Small intestine (tissue), 7 donors: ENCODE results near the gene SLC25A40. TPM values are rescaled to one million over a fixed set of nuclear protein-coding genes. Genes with fewer than 3 reads are reported as not detected.
A peak's percentile ranks its signal among the peaks of the same experiment; 100 is the strongest.
"Not testable (repeated sequence)": the region's sequence is repeated elsewhere in the genome, so short reads cannot be mapped to it uniquely, and the experiment has no call there.

ENCODE experiments used
- DNase-seq, 2 donors: peaks; one replicate each; pipeline versions ENCODE4 v3.0.0 to v3.0.0-alpha.2; 2013
- FAIRE-seq: peaks from 2 replicates; lab custom pipeline; 2012; peaks lifted over from hg19 to GRCh38; lab: Jason Lieb, UNC
- H3K27ac ChIP-seq, 3 donors: one replicate each; pipeline ENCODE4 v1.5.1; 2013; ENCODE audit warnings: low read length in 2 of 3, mild to moderate bottlenecking in 2 of 3, control low read depth in 1 of 3, inconsistent platforms in 1 of 3, low read depth in 1 of 3, moderate library complexity in 1 of 3
- H3K27me3 ChIP-seq, 3 donors: one replicate each; pipeline ENCODE4 v1.6.1; 2013; ENCODE audit warnings: low read length in 3 of 3, inconsistent platforms in 1 of 3; ENCODE audit not compliant: control insufficient read depth in 3 of 3, insufficient read depth in 3 of 3
- H3K36me3 ChIP-seq, 3 donors: one replicate each; pipeline ENCODE4 v1.6.1; 2013; ENCODE audit warnings: low read length in 3 of 3, inconsistent platforms in 1 of 3, low read depth in 1 of 3, mild to moderate bottlenecking in 1 of 3, moderate library complexity in 1 of 3; ENCODE audit not compliant: control insufficient read depth in 3 of 3, insufficient read depth in 2 of 3
- H3K4me1 ChIP-seq, 3 donors: one replicate each; pipeline ENCODE4 v1.6.1; 2013; ENCODE audit warnings: low read length in 2 of 3, inconsistent platforms in 1 of 3, low read depth in 1 of 3, mild to moderate bottlenecking in 1 of 3, moderate library complexity in 1 of 3; ENCODE audit not compliant: control insufficient read depth in 3 of 3, insufficient read depth in 2 of 3
- H3K4me3 ChIP-seq, 3 donors: one replicate each; pipeline ENCODE4 v1.5.1; 2013; ENCODE audit warnings: low read length in 3 of 3, control low read depth in 1 of 3, inconsistent platforms in 1 of 3, low read depth in 1 of 3, mild to moderate bottlenecking in 1 of 3, moderate library complexity in 1 of 3
- H3K9me3 ChIP-seq, 2 donors: one replicate each; pipeline ENCODE4 v1.6.1; 2013; ENCODE audit warnings: low read depth in 1 of 2, low read length in 1 of 2; ENCODE audit not compliant: control insufficient read depth in 2 of 2, insufficient read depth in 1 of 2
- WGBS, 3 donors: extraction: QIAGEN DNeasy Blood & Tissue Kit; methylation state at CpG; one replicate each; pipeline ENCODE4 v1.1.7; 2013; 5-methylcytosine and 5-hydroxymethylcytosine counted together
- polyA plus RNA-seq, 4 donors: library from polyadenylated mRNA; stranded (reverse) in 3 of 4; unstranded in 1 of 4; fragments of 200-250 nt in 3 of 4; fragments of 120-200 nt in 1 of 4; gene quantifications; one replicate each; pipeline versions ENCODE4 v1.2.1 to v1.2.3, GENCODE V29; 2013
- donor health status: healthy with polysubstance abuse.
- donor health status: control.
- donor health status: control.
- donor health status: Bipolar disorder and iron deficiency.
- donor health status: healthy.

The SLC25A40 gene
- polyA plus RNA-seq, 4 donors = 5.1 to 37.5 (median 5.6) TPM

DNA sequence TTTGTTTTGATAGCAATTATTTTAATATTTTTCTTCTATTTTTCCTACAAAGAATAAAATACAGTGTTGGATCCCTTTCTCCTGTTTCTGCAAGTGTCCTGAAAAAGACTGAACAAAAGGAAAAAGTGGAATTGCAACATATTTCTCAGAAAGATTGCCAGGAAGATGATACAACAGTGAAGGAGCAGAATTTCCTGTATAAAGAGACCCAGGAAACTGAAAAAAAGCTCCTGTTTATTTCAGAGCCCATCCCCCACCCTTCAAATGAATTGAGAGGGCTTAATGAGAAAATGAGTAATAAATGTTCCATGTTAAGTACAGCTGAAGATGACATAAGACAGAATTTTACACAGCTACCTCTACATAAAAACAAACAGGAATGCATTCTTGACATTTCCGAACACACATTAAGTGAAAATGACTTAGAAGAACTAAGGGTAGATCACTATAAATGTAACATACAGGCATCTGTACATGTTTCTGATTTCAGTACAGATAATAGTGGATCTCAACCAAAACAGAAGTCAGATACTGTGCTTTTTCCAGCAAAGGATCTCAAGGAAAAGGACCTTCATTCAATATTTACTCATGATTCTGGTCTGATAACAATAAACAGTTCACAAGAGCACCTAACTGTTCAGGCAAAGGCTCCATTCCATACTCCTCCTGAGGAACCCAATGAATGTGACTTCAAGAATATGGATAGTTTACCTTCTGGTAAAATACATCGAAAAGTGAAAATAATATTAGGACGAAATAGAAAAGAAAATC is 31.2 kb upstream of the SLC25A40 start:
- H3K27me3 ChIP-seq, H3K9me3 ChIP-seq, H3K4me1 ChIP-seq, DNase-seq, FAIRE-seq, H3K27ac ChIP-seq, H3K4me3 ChIP-seq: not testable (repeated sequence)
- peaks cover 0 to 20% (median 1%) of the 10 kb centered on the region in 3 donors for H3K36me3 ChIP-seq
- 95 to 98% (median 96%) methylated on average over 3 of the region's 3 CpGs for WGBS, 3 donors

DNA sequence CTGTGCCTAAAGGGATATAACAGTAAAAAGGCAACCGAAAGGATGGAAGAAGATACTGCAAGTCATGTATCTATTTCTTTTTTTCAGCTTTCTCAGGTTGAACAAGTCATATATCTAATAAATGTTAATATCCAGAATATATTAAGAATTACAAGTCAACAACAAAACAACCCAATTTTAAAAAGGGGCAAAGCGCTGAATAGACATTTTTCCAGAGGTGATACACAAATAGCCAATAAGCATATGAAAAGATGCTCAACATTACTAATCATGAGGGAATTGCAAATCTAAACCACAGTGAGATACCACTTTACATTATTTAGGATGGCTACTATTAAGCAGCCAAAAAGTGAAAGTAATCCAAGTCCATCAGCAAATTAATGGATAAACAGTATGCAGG is 23.1 kb upstream of the SLC25A40 start:
- no peaks in the 10 kb centered on the region for H3K9me3 ChIP-seq
- H3K27ac ChIP-seq = no peak overlapping the region
- no peaks in the 10 kb centered on the region for H3K4me1 ChIP-seq
- H3K27me3 ChIP-seq = no peaks in the 10 kb centered on the region
- no peak for DNase-seq
- WGBS, 3 donors = 97 to 100% (median 98%) methylated on average over 2 of the region's 2 CpGs
- no peak overlapping the region for H3K4me3 ChIP-seq
- peaks cover 1 to 16% (median 3%) of the 10 kb centered on the region in 3 donors for H3K36me3 ChIP-seq
- FAIRE-seq = no peak

DNA sequence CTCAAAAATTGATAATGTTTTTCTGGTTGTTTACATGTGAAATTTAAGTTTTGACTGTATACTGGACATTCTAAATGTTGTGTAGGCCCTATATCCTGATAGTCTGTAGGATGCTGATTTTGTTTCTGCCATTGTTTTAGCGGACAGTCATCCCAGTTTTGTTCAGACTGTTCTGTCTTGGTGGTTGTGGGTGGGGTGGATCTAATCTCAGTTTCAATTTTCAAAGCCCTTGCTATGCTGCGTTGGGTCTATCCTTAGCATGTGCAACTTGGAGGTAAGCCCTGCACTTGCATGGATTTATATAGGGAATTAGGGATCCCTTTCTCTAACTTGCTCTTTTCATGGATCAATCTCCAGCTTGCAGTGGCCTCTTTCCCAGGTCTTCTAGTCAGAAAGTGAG is 19.2 kb upstream of the SLC25A40 start:
- WGBS, 3 donors = 87 to 95% (median 94%) methylated on average over 2 of the region's 2 CpGs
- no peaks in the 10 kb centered on the region for H3K27me3 ChIP-seq
- DNase-seq (no peak), FAIRE-seq (no peak)
- H3K36me3 ChIP-seq = peaks cover 0 to 9% (median 3%) of the 10 kb centered on the region in 3 donors
- H3K9me3 ChIP-seq = no peaks in the 10 kb centered on the region
- no peak overlapping the region for H3K4me3 ChIP-seq
- no peak overlapping the region for H3K27ac ChIP-seq
- no peaks in the 10 kb centered on the region for H3K4me1 ChIP-seq

DNA sequence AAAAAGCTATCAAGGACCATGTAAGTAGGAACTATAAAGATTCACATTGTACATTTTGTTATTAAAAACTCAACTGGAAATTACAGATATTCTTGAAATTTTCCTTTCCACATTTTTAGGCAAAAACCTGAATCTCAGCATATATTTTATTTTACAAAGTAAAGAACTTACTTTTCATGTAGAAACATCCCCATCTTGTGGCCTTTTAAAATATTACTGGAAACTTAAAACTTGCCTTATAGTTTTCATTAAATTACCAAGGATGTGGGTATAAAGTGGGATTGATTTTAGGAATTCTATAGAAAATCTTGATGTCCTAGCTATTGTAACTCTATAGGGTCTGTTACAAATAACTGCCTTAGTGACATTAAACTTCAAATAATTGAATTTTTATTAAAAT is 10.7 kb upstream of the SLC25A40 start:
- FAIRE-seq (peak; percentile 93), DNase-seq (peak; percentile 35 to 52)
- Histone ChIP-seq H3K27ac (no peak overlapping the region), H3K4me1 (no peaks in the 10 kb centered on the region), H3K27me3 (no peaks in the 10 kb centered on the region), H3K9me3 (no peaks in the 10 kb centered on the region), H3K4me3 (no peak overlapping the region), H3K36me3 (peaks cover 0 to 14% (median 0%) of the 10 kb centered on the region in 3 donors)

DNA sequence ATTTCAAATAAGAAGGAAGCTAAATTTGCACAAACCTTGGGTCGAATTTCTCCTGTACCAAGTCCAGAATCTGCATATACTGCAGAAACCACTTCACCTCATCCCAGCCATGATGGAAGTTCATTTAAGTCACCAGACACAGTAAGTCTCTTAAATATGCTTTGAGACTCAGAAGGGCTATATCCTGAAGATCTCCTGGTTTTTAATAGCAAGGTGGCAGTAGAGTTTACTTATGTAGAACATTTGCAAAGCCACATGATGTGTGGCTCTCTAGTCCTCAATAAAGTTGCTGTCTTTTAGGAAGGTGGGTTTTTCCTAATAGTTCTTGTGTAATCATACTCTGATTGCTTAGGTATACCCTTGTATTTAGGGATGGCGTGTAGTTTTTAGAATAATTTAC is 8.9 kb upstream of the SLC25A40 start:
- Histone ChIP-seq H3K27ac (no peak overlapping the region), H3K4me1 (no peaks in the 10 kb centered on the region), H3K9me3 (no peaks in the 10 kb centered on the region), H3K36me3 (peaks cover 0 to 13% (median 0%) of the 10 kb centered on the region in 3 donors), H3K4me3 (no peak overlapping the region), H3K27me3 (no peaks in the 10 kb centered on the region)
- 76 to 88% (median 82%) methylated on average over 2 of the region's 2 CpGs for WGBS, 3 donors
- FAIRE-seq = no peak
- DNase-seq = no peak

DNA sequence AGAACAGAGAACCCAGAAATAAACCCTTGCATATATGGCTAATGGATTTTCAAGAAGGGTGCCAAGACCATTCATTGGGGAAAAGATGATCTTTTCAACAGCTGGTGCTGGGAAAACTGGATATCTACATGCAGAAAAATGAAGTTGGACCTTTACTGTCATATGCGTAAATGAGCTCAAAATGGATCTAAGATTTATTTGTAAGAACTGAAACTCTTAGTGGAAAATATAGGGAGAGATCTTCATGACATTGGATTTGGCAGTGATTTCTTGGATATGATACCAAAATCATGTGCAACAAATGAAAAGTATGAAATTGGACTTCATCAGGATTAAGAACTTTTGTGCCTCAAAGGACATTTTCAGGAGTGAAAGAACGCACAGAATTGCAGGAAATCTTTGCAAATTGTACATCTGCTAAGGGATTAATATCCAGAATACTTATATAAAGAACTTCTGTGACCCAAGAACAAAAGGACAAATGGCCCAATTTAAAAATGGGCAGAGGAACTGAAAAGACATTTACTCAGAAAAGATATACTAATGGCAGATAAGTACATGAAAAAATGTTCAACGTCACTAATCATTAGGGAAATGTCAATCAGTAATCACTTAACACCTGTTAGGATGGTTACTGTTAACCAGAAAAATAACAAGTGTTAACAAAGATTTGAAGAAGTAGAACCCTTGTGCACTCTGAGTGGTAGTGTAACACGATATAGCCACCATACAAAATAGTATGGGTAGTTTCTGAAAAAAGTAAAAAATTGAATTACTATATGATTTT is 6.2 kb upstream of the SLC25A40 start:
- H3K36me3 ChIP-seq = peaks cover 0 to 10% (median 0%) of the 10 kb centered on the region in 3 donors
- peaks cover 0 to 11% (median 0%) of the 10 kb centered on the region in 3 donors for H3K4me1 ChIP-seq
- H3K9me3 ChIP-seq = no peaks in the 10 kb centered on the region
- no peak for DNase-seq
- H3K27ac ChIP-seq = no peak overlapping the region
- no peaks in the 10 kb centered on the region for H3K27me3 ChIP-seq
- WGBS, 3 donors = 86 to 89% (median 88%) methylated on average over 4 of the region's 4 CpGs
- no peak for FAIRE-seq
- no peak overlapping the region for H3K4me3 ChIP-seq

DNA sequence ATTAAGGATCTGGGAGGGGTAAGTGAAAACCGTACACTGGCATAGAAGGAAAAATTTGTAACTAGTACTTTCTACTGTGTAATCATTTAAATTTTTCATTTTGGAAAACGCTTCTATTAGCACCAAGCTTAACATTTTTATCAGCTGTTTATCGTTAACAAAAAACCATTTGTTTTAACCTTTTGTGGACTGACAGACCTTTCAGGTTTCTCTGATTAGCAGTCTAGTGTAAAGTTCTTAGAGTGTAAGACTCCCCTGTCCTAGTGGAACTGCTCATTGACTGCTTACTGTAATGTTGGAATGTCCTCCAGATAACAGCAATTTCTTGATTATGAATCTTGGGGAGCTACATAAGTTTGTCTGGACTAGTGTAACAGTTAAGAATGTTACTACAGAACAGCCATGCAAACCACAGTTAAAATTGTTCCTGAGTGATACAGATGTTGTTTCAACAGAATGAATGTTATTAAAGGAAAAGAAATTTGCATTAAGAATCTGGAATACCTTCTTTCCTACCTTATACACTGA is 2.1 kb upstream of the SLC25A40 start:
- WGBS, 3 donors = 41 to 56% (median 49%) methylated on average over 3 of the region's 3 CpGs
- peak; percentile 3 to 36 for DNase-seq
- Histone ChIP-seq H3K27me3 (no peaks in the 10 kb centered on the region), H3K27ac (peak overlapping the region in 1 of 3 donors; percentile 100), H3K36me3 (peaks cover 0 to 6% (median 0%) of the 10 kb centered on the region in 3 donors), H3K4me1 (peaks cover 0 to 14% (median 3%) of the 10 kb centered on the region in 3 donors), H3K9me3 (no peaks in the 10 kb centered on the region), H3K4me3 (peak overlapping the region in 1 of 3 donors; percentile 16)
- no peak for FAIRE-seq

DNA sequence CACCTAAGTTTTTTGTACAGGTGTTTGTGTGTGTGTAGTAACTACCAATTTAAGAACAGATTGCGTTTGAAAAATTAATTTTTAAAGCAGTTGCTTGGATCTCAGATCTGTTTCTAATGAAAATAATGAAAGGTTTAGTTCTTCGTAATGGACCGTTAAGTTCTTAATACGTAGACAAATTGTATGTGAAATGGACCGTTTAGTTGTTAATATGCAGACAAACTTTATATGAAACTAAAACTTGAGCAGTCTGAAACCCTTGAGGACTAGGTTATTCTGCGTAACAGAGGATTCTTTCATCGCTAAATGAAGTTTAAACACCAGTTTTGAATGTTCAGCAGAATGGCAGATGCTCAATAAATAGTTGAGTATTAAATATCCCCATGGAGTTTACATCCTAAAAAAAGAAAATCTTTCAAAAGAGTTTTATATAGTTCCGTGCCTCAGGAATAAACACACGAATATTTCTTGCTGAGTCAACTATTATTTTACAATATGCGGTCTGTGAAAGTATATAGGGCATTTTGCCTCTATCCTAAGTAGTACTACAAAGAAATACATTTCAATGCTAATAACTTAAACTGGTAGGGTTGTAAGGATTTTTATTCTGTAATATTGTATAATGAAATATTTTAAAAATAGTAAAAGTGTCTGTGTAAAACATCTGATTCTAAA is 1.3 kb upstream of the SLC25A40 start:
- Histone ChIP-seq H3K4me3 (peak overlapping the region in 2 of 3 donors; percentile 97), H3K9me3 (no peaks in the 10 kb centered on the region), H3K27me3 (no peaks in the 10 kb centered on the region), H3K27ac (peak overlapping the region in 2 of 3 donors; percentile 92 to 100), H3K36me3 (peaks cover 0 to 6% (median 0%) of the 10 kb centered on the region in 3 donors), H3K4me1 (peaks cover 0 to 14% (median 3%) of the 10 kb centered on the region in 3 donors)
- FAIRE-seq (no peak), DNase-seq (peak; percentile 4 to 33)
- 3 to 5% (median 4%) methylated on average over 10 of the region's 10 CpGs for WGBS, 3 donors
